DND-41 (cell line): ENCODE data around the gene MAD2L2.

Experiments
- EZH2 ChIP-seq: IDR thresholded peaks from 3 replicates; pipeline ENCODE4 v1.6.1; 2012; ENCODE audit warnings: borderline replicate concordance, low read depth, mild to moderate bottlenecking, moderate library complexity, low read length, inconsistent platforms; ENCODE audit not compliant: severe bottlenecking
- TF ChIP-seq, protein P1 (sequence below): IDR thresholded peaks from 2 replicates; pipeline ENCODE4 v1.5.1; 2012; ENCODE audit warnings: borderline replicate concordance, low read length, moderate library complexity, mild to moderate bottlenecking; ENCODE audit not compliant: poor library complexity, severe bottlenecking; ENCODE audit errors: extremely low read depth

DNA sequence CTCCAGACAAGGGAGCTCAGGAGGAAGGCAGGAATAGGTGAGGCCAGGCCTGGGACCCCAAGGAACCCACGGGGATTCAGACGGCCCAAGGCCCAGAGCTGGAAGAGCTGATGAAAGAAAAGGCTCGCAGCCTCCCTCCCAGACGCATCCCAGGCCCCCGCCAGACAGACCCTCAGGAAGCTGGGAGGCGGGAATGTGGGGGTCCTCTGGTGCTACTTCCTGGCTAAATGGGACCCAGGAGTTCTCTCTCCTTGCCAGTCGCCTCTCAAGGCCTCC lies 27.1 kb downstream of the MAD2L2 start:
- TF ChIP-seq, protein P1, sequence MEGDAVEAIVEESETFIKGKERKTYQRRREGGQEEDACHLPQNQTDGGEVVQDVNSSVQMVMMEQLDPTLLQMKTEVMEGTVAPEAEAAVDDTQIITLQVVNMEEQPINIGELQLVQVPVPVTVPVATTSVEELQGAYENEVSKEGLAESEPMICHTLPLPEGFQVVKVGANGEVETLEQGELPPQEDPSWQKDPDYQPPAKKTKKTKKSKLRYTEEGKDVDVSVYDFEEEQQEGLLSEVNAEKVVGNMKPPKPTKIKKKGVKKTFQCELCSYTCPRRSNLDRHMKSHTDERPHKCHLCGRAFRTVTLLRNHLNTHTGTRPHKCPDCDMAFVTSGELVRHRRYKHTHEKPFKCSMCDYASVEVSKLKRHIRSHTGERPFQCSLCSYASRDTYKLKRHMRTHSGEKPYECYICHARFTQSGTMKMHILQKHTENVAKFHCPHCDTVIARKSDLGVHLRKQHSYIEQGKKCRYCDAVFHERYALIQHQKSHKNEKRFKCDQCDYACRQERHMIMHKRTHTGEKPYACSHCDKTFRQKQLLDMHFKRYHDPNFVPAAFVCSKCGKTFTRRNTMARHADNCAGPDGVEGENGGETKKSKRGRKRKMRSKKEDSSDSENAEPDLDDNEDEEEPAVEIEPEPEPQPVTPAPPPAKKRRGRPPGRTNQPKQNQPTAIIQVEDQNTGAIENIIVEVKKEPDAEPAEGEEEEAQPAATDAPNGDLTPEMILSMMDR: no peak
- TF ChIP-seq EZH2: no peak
